ENCODE data around the gene TIGAR.

DNA sequence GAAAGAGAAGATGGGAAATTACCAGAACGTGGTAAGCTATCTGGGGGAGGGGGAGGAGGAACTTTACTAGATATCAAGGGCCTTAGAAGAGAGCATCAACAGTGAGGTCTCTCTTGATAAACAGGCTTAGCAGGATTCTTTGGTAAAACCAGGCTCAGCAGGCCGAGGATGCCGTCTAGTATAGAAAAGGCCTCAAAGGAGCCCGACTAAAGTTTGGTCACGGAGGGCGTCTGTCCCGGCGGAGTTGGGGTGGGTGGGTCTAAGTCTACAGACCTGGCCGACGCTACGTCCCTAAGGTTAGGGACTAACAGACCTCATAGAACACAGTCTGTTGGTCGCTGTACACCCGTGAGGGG lies 538 bp upstream of the TIGAR start:
- TF ChIP-seq POLR2A (IDR thresholded peaks at IDR 0.05), result no peak
- TF ChIP-seq, protein P1, sequence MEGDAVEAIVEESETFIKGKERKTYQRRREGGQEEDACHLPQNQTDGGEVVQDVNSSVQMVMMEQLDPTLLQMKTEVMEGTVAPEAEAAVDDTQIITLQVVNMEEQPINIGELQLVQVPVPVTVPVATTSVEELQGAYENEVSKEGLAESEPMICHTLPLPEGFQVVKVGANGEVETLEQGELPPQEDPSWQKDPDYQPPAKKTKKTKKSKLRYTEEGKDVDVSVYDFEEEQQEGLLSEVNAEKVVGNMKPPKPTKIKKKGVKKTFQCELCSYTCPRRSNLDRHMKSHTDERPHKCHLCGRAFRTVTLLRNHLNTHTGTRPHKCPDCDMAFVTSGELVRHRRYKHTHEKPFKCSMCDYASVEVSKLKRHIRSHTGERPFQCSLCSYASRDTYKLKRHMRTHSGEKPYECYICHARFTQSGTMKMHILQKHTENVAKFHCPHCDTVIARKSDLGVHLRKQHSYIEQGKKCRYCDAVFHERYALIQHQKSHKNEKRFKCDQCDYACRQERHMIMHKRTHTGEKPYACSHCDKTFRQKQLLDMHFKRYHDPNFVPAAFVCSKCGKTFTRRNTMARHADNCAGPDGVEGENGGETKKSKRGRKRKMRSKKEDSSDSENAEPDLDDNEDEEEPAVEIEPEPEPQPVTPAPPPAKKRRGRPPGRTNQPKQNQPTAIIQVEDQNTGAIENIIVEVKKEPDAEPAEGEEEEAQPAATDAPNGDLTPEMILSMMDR (IDR thresholded peaks at IDR 0.05), result no peak
- TF ChIP-seq POLR2AphosphoS5 (IDR thresholded peaks at IDR 0.05), result no peak
- no peak for TF ChIP-seq EP300 (IDR thresholded peaks at IDR 0.05)
